Endothelial cell (in vitro differentiated cells): ENCODE results near the gene DDI2. TPM values are rescaled to one million over a fixed set of nuclear protein-coding genes. Genes with fewer than 3 reads are reported as not detected.

Experiments
- DNase-seq: peaks from one replicate; pipeline ENCODE4 v3.0.0; 2021; ENCODE audit warnings: low spot score
- H3K27ac Mint-ChIP-seq: one replicate; pipeline ENCODE4 v1.8.0; 2021; ENCODE audit warnings: mixed read lengths, inconsistent platforms; ENCODE audit not compliant: unreplicated experiment
- H3K27me3 Mint-ChIP-seq: one replicate; pipeline ENCODE4 v1.8.0; 2021; ENCODE audit warnings: mild to moderate bottlenecking, moderate library complexity, mixed read lengths, inconsistent platforms; ENCODE audit not compliant: unreplicated experiment
- H3K36me3 Mint-ChIP-seq: one replicate; pipeline ENCODE4 v1.8.0; 2021; ENCODE audit warnings: mild to moderate bottlenecking, low read depth, mixed read lengths, inconsistent platforms; ENCODE audit not compliant: unreplicated experiment
- H3K4me1 Mint-ChIP-seq: one replicate; pipeline ENCODE4 v1.8.0; 2021; ENCODE audit warnings: mild to moderate bottlenecking, mixed read lengths, inconsistent platforms; ENCODE audit not compliant: unreplicated experiment
- H3K4me3 Mint-ChIP-seq: one replicate; pipeline ENCODE4 v1.8.0; 2021; ENCODE audit warnings: mild to moderate bottlenecking, mixed read lengths, inconsistent platforms; ENCODE audit not compliant: unreplicated experiment
- H3K9me3 Mint-ChIP-seq: one replicate; pipeline ENCODE4 v1.8.0; 2021; ENCODE audit warnings: mixed read lengths, inconsistent platforms; ENCODE audit not compliant: unreplicated experiment
- CTCF ChIP-seq: fragments of 200-600 bp; sonication (generic); IDR thresholded peaks from one replicate; pipeline ENCODE4 v1.5.0; 2021; ENCODE audit warnings: antibody characterized with exemption; ENCODE audit not compliant: unreplicated experiment
- total RNA-seq: library from RNA; stranded (reverse); fragmentation: NEBNext Ultra II Directional; extraction: Animal tissue kit (Norgen Biotek cat#: 25700); gene quantifications from one replicate; pipeline ENCODE4 v1.2.1, GENCODE V29; 2021; ENCODE audit not compliant: unreplicated experiment

The DDI2 gene
- total RNA-seq, 1 donor from 2014 or later: 24.0 TPM

GRCh38 chr1:15573477-15573876, 43.8 kb upstream of the DDI2 start:
- Mint-ChIP-seq H3K27ac (no peak overlapping the region), H3K9me3 (no peaks in the 10 kb centered on the region), H3K27me3 (peaks cover 4% of the 10 kb centered on the region), H3K4me3 (no peak overlapping the region), H3K4me1 (no peaks in the 10 kb centered on the region), H3K36me3 (peaks cover 4% of the 10 kb centered on the region)
- no peak for TF ChIP-seq CTCF
- DNase-seq: no peak

GRCh38 chr1:15574741-15575140, 42.5 kb upstream of the DDI2 start:
- H3K4me1 Mint-ChIP-seq: peaks cover 4% of the 10 kb centered on the region
- no peak for TF ChIP-seq CTCF
- no peak overlapping the region for H3K27ac Mint-ChIP-seq
- no peaks in the 10 kb centered on the region for H3K9me3 Mint-ChIP-seq
- peaks cover 5% of the 10 kb centered on the region for H3K27me3 Mint-ChIP-seq
- no peaks in the 10 kb centered on the region for H3K36me3 Mint-ChIP-seq
- no peak overlapping the region for H3K4me3 Mint-ChIP-seq
- no peak for DNase-seq

- Mint-ChIP-seq H3K9me3 (no peaks in the 10 kb centered on the region), H3K4me1 (peaks cover 4% of the 10 kb centered on the region), H3K36me3 (no peaks in the 10 kb centered on the region), H3K4me3 (no peak overlapping the region), H3K27ac (no peak overlapping the region), H3K27me3 (peaks cover 5% of the 10 kb centered on the region)
- no peak for DNase-seq
- no peak for TF ChIP-seq CTCF
Observed at GRCh38 chr1:15575549-15576150, 41.6 kb upstream of the DDI2 start.

GRCh38 chr1:15577691-15578090, 39.6 kb upstream of the DDI2 start:
- Mint-ChIP-seq H3K4me1 (peaks cover 4% of the 10 kb centered on the region), H3K9me3 (no peaks in the 10 kb centered on the region), H3K27me3 (peaks cover 5% of the 10 kb centered on the region), H3K27ac (no peak overlapping the region), H3K4me3 (no peak overlapping the region), H3K36me3 (no peaks in the 10 kb centered on the region)
- no peak for DNase-seq
- no peak for TF ChIP-seq CTCF

- no peak overlapping the region for H3K4me3 Mint-ChIP-seq
- H3K27me3 Mint-ChIP-seq: peaks cover 5% of the 10 kb centered on the region
- H3K27ac Mint-ChIP-seq: no peak overlapping the region
- H3K36me3 Mint-ChIP-seq: no peaks in the 10 kb centered on the region
- TF ChIP-seq CTCF: no peak
- no peak for DNase-seq
- peaks cover 4% of the 10 kb centered on the region for H3K4me1 Mint-ChIP-seq
- no peaks in the 10 kb centered on the region for H3K9me3 Mint-ChIP-seq
Observed at GRCh38 chr1:15578921-15579682, 38.2 kb upstream of the DDI2 start.
